Osteocyte (in vitro differentiated cells): ENCODE data around the gene CACNA1C. TPM values are rescaled to one million over a fixed set of nuclear protein-coding genes. Genes with fewer than 3 reads are reported as not detected.

ENCODE experiments used
- DNase-seq: peaks from one replicate; pipeline ENCODE4 v3.0.0; 2021; ENCODE audit warnings: mixed read lengths; ENCODE audit not compliant: unreplicated experiment; ENCODE audit errors: extremely low spot score
- H3K27ac Mint-ChIP-seq: one replicate; pipeline ENCODE4 v1.8.0; 2021; ENCODE audit warnings: mild to moderate bottlenecking, mixed read lengths; ENCODE audit not compliant: unreplicated experiment
- H3K27me3 Mint-ChIP-seq: one replicate; pipeline ENCODE4 v1.8.0; 2021; ENCODE audit warnings: mixed read lengths; ENCODE audit not compliant: unreplicated experiment
- H3K36me3 Mint-ChIP-seq: one replicate; pipeline ENCODE4 v1.8.0; 2021; ENCODE audit warnings: mixed read lengths; ENCODE audit not compliant: unreplicated experiment
- H3K4me1 Mint-ChIP-seq: one replicate; pipeline ENCODE4 v1.8.0; 2021; ENCODE audit warnings: mixed read lengths; ENCODE audit not compliant: unreplicated experiment
- H3K4me3 Mint-ChIP-seq: one replicate; pipeline ENCODE4 v1.8.0; 2021; ENCODE audit warnings: mild to moderate bottlenecking, moderate library complexity, mixed read lengths; ENCODE audit not compliant: unreplicated experiment
- H3K9me3 Mint-ChIP-seq: one replicate; pipeline ENCODE4 v1.8.0; 2021; ENCODE audit warnings: mixed read lengths; ENCODE audit not compliant: unreplicated experiment
- CTCF ChIP-seq: fragments of 200-600 bp; sonication (generic); IDR thresholded peaks from 2 replicates; pipeline ENCODE4 v1.5.0; 2021; ENCODE audit warnings: antibody characterized with exemption, mild to moderate bottlenecking, moderate library complexity
- total RNA-seq: library from RNA; stranded (reverse); gene quantifications from 2 replicates; pipeline ENCODE4 v1.2.1, GENCODE V29; 2021

Gene CACNA1C
- total RNA-seq, 1 donor from 2014 or later, result 67.4 TPM

DNA sequence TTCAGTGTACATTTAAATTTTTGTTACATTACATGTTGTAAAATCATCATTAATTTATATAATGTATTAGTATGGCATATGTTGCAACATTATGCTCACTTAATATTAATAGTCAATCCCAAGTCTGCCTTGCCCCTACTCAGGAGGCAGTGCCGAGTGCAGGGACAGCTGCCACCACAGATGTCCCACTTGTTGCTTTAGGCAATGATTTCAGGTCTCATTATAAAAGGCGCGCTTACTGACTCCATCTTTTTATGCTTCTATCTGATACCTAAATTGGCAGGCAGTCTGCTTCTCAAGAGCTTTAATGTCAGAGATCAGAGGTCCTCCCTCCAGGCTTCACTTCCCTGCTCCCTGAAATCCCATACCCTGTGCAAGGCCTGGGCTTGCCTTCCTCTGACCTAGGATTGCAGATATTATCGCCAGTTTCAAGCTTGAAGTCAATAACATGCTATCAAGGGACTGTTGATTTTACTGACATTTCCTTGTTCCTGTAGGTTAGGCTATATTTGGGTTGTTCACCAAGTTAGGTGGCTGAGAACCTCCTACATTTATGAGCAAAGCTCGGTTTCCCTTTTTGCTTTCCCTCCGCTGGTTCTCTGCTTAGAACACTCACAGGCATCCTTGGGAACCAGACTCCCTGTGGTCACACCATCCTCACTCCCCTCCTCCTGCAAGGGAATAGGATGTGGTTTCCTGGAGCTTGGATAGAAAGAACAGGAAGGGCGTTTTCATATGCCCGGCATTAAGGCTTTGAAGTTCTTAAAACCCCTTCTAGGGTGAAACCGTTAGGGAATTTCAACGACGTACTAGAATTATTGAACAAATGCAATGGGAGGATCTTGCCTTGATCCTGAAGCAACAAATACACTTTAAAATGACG, 533.6 kb downstream of the CACNA1C start:
- no peak overlapping the region for H3K4me3 Mint-ChIP-seq
- no peaks in the 10 kb centered on the region for H3K27me3 Mint-ChIP-seq
- no peak for DNase-seq
- H3K9me3 Mint-ChIP-seq, result peaks cover 5% of the 10 kb centered on the region
- peaks cover 58% of the 10 kb centered on the region for H3K36me3 Mint-ChIP-seq
- H3K27ac Mint-ChIP-seq, result peak overlapping the region; percentile 31
- H3K4me1 Mint-ChIP-seq, result peaks cover 21% of the 10 kb centered on the region
- TF ChIP-seq CTCF, result no peak

- no peak for TF ChIP-seq CTCF
- Mint-ChIP-seq H3K36me3 (peaks cover 77% of the 10 kb centered on the region), H3K27ac (no peak overlapping the region), H3K4me3 (no peak overlapping the region), H3K9me3 (peaks cover 12% of the 10 kb centered on the region), H3K4me1 (peaks cover 11% of the 10 kb centered on the region), H3K27me3 (no peaks in the 10 kb centered on the region)
- no peak for DNase-seq
Measured at GRCh38 chr12:2588345-2588744, 535.6 kb downstream of the CACNA1C start.

GRCh38 chr12:2589381-2589780, 536.6 kb downstream of the CACNA1C start:
- Mint-ChIP-seq H3K36me3 (peaks cover 86% of the 10 kb centered on the region), H3K9me3 (peaks cover 21% of the 10 kb centered on the region), H3K27ac (no peak overlapping the region), H3K4me1 (peaks cover 11% of the 10 kb centered on the region), H3K27me3 (no peaks in the 10 kb centered on the region), H3K4me3 (no peak overlapping the region)
- TF ChIP-seq CTCF, result no peak
- DNase-seq, result no peak

GRCh38 chr12:2593045-2593444, 540.3 kb downstream of the CACNA1C start:
- Mint-ChIP-seq H3K36me3 (peaks cover 95% of the 10 kb centered on the region), H3K4me1 (no peaks in the 10 kb centered on the region), H3K4me3 (no peak overlapping the region), H3K27ac (no peak overlapping the region), H3K9me3 (peaks cover 28% of the 10 kb centered on the region), H3K27me3 (no peaks in the 10 kb centered on the region)
- no peak for DNase-seq
- TF ChIP-seq CTCF, result no peak

DNA sequence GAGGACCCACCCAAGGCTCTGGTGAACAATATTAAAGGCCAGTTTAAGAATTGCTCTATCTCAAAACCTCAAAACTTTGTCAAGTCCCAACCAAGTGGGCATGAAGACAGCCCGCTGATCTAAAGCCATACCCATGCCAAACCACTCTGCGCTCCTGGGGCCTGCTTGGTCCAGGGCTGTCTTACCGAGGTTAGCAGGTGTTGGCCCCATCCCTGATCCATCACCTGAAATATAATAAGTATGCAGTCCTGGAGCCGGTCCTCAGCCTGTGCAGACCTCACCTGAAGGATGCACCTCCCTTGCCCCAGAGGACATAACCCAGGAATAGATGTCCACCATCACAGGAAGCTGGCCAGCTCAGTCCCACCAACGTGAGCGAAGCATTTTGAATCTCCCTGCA, 543.7 kb downstream of the CACNA1C start:
- H3K9me3 Mint-ChIP-seq, result peaks cover 22% of the 10 kb centered on the region

More for the DNA sequence above, 543.7 kb downstream of the CACNA1C start:
- TF ChIP-seq CTCF, result no peak
- Mint-ChIP-seq H3K4me1 (no peaks in the 10 kb centered on the region), H3K4me3 (no peak overlapping the region), H3K27ac (no peak overlapping the region), H3K27me3 (no peaks in the 10 kb centered on the region), H3K36me3 (peaks cover 80% of the 10 kb centered on the region)
- no peak for DNase-seq
